WI38 (cell line): ENCODE measurements around the gene C1R.

Experiments used
- H3K4me3 ChIP-seq: 2 replicates; pipeline ENCODE4 v1.5.1; 2011; ENCODE audit warnings: low read depth, mild to moderate bottlenecking, control low read depth, low read length
- TF ChIP-seq, protein P1 (sequence below): IDR thresholded peaks from 2 replicates; pipeline ENCODE4 v1.5.1; 2012; ENCODE audit warnings: low read depth, mild to moderate bottlenecking, control low read depth, low read length

C1R gene

DNA sequence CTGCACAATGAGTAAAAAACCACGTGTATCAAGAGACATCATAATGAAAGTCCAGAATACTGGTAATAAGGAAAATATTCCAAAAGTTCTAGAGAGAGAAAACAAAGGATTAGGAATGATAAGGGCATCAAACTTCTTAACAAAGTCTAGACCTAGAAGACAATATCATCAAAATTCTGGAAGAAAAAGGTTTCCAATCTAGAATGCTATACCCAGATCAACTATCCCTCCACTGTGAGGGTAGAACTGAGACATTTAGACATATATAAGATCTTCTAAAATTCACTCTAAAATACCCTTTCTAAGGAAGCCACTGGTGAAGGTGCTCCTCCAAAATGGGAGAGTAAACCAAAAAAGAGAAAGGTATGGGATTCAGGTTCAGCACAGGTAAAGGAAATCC, 13.8 kb upstream of the C1R start:
- H3K4me3 ChIP-seq = no peak overlapping the region
- TF ChIP-seq, protein P1, sequence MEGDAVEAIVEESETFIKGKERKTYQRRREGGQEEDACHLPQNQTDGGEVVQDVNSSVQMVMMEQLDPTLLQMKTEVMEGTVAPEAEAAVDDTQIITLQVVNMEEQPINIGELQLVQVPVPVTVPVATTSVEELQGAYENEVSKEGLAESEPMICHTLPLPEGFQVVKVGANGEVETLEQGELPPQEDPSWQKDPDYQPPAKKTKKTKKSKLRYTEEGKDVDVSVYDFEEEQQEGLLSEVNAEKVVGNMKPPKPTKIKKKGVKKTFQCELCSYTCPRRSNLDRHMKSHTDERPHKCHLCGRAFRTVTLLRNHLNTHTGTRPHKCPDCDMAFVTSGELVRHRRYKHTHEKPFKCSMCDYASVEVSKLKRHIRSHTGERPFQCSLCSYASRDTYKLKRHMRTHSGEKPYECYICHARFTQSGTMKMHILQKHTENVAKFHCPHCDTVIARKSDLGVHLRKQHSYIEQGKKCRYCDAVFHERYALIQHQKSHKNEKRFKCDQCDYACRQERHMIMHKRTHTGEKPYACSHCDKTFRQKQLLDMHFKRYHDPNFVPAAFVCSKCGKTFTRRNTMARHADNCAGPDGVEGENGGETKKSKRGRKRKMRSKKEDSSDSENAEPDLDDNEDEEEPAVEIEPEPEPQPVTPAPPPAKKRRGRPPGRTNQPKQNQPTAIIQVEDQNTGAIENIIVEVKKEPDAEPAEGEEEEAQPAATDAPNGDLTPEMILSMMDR = no peak

DNA sequence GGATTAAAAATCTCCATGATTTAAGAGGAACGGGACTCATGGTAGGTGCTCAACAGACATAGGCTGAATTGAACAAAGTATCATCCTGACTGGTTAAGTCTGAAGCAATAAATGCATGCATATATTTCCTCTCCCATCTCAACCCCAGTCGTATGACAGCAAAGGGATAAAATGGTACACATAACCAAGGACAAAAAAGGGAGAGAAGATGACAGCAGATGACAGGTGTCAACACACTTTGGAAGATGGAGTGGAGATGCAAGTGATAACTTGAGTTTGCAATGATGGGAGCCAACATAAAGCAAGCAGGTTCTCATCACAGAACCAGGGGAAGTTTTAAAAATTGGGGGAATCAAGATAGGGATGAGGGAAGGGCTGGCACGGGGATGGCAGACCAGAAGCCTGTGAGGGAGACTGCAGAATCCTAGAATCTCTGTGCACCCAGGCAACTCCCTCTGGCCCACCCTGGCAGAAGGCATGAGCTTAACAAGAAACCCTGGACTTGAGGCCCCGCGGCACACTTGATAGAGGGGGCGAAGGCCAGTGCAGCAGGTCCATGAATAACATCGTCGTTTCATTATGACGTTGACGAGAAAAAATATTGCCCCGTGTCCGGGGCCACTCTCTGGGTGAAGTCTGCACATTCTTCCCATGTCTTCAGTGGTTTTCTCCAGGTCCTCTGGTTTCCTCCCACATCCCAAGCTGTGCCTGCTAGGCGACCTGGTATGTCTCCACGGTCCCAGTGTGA, 11.8 kb upstream of the C1R start:
- no peak overlapping the region for H3K4me3 ChIP-seq
- TF ChIP-seq, protein P1 = no peak

DNA sequence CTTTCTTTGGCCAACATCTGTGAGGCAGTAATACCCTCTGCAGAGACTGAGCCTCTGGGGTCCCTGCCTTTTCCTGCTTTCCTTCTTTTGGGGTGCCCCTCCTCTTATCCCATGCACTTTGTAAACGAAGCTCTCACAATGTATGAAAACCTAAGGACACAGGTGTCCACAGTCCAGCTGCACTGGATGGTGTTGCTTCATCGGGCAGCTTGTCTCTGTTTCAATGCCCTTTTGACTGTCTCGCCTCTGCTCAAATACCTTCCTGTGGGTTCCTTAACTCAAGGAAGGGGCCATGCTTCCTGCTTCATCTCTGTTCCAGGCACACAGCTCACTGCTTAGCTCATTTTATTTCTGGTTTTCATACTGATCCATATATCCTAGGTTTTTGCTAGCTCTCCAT, 10.3 kb upstream of the C1R start:
- TF ChIP-seq, protein P1 = no peak
- no peak overlapping the region for H3K4me3 ChIP-seq

DNA sequence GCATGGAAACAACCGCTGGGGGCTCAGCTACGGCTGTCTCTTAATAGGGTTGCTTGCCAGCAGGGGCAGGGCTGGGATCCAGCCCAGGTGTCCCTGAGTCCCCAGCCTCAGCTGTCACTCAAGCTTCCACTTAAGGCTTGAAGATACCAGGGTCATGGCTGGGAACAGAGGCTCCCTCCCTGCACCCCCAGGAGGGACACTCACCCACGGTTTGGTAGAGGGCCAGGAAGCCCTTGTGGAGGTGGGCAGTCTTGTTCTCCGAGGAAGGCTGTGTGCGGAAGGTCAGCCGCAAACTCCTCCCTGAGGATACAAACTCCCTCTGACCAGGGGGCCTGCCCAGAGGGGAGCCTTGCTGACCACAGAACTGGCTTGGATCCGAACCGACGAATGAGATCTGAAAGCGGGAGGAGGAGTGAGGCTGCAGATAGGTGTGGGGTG, 9.5 kb upstream of the C1R start:
- no peak overlapping the region for H3K4me3 ChIP-seq
- TF ChIP-seq, protein P1 = no peak

DNA sequence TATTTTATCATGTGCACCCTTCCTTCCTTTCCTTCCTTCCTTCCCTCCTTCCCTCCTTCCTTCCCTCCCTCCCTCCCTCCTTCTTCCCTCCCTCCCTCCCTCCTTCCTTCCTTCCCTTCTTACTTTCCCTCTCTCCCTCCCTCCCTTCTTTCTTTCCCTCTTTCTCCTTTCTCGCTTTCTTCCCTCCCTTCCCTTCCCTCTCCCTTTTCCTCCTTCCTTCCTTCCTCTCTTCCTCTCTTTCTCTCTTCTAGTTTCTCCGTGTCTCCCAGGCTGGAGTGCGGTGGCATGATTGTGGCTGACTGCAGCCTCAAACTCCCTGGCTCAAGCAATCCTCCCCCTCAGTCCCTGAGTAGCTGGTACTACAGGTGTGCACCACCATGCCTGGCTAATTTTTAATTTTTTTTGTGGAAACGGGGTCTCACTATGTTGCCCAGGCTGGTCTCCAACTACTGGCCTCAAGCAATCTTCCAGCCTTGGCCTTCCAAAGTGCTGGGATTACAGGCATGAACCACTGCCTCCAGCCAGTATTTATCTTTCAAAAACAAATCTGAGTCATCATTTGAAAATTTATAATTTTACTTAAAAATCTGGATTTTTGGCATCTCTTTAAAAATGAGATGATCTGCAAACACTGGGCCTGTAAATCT, 8.9 kb upstream of the C1R start:
- TF ChIP-seq, protein P1 = no peak
- no peak overlapping the region for H3K4me3 ChIP-seq

DNA sequence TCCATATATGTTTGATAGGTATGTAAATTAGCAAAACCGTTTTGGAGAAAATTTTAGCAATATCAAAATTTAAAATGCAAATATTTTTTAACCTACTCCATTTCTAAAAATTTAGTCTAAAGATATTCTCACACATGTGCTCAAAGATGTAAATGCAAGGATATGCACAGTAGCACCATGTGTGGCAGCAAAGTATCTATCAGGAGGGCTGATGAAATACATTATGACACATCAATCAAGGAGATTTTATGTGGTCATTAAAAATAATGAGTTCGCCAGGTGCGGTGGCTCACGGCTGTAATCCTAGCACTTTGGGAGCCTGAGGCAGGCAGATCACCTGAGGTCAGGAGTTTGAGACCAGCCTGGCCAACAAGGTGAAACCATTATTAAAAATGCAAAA, 8.0 kb upstream of the C1R start:
- TF ChIP-seq, protein P1 = no peak
- H3K4me3 ChIP-seq = no peak overlapping the region

DNA sequence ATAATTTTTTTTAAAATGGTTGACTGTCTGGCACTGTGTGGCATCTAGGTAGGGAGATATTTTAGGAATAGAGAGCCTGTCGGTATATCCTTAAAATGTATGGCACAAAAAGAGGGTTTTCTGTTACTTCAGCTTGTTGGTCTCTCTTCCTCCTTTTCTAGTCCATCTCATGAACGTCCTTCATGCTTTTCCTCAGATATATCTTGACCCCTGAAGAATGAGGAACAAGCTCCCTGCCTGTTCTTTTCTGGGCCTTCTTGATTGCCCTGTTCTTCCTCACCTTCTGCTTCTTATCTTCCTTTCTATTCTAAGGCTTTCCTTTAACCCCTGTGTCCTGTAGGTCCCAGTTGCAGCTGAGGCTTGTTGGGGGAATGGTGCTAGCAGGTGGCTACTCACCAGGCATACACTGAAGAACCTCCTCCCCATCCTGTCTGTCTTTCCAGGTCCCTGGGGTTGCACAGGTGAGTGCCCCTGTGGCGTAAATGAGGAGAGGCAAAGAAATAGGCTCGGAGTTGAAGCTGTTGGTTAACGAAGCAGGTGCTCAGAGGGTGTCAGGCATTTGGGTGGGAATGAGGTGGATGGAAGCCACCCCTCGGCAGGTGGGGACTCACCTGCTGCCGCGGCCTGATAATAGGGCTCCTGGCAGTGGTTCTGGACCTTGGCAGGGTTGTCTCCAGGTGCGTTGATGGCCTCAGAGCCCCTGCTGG, 7.2 kb upstream of the C1R start:
- TF ChIP-seq, protein P1 = no peak
- no peak overlapping the region for H3K4me3 ChIP-seq
